Superior temporal gyrus (tissue), 1 donor: ENCODE measurements around the gene MSX2.
A peak's percentile ranks its signal among the peaks of the same experiment; 100 is the strongest.

Source experiments
- DNase-seq: peaks from one replicate; pipeline ENCODE4 v3.0.0-alpha.2; 2016; ENCODE audit errors: extremely low spot score

MSX2 gene

GRCh38 chr5:174724484-174725260 lies at the start of gene MSX2:
TSS of gene MSX2 (plus strand) at chr5:174724582. CDS start at chr5:174724660, 78 bp downstream.
- peak; percentile 38 for DNase-seq

GRCh38 chr5:174675110-174675509 lies 49.3 kb upstream of the MSX2 start:
- DNase-seq, result no peak

- DNase-seq, result no peak
Observed at GRCh38 chr5:174675916-174676315, 48.5 kb upstream of the MSX2 start.

- DNase-seq, result no peak
Observed at GRCh38 chr5:174678107-174678506, 46.3 kb upstream of the MSX2 start.

GRCh38 chr5:174680901-174681565 lies 43.3 kb upstream of the MSX2 start:
- DNase-seq, result no peak

- DNase-seq, result no peak
Observed at GRCh38 chr5:174687503-174687902, 36.9 kb upstream of the MSX2 start.

- DNase-seq, result no peak
Observed at GRCh38 chr5:174688441-174689354, 35.7 kb upstream of the MSX2 start.

- no peak for DNase-seq
Observed at GRCh38 chr5:174690271-174690670, 34.1 kb upstream of the MSX2 start.

- DNase-seq, result no peak
Observed at GRCh38 chr5:174692381-174692780, 32.0 kb upstream of the MSX2 start.

GRCh38 chr5:174692982-174693422 lies 31.4 kb upstream of the MSX2 start:
- no peak for DNase-seq

GRCh38 chr5:174693697-174694385 lies 30.5 kb upstream of the MSX2 start:
- no peak for DNase-seq

GRCh38 chr5:174694611-174695010 lies 29.8 kb upstream of the MSX2 start:
- DNase-seq, result no peak

- DNase-seq, result no peak
Observed at GRCh38 chr5:174698156-174698555, 26.2 kb upstream of the MSX2 start.

GRCh38 chr5:174699131-174699530 lies 25.3 kb upstream of the MSX2 start:
- DNase-seq, result no peak

- no peak for DNase-seq
Observed at GRCh38 chr5:174706997-174707572, 17.3 kb upstream of the MSX2 start.

- DNase-seq, result no peak
Observed at GRCh38 chr5:174707671-174708070, 16.7 kb upstream of the MSX2 start.

- no peak for DNase-seq
Observed at GRCh38 chr5:174708476-174709207, 15.7 kb upstream of the MSX2 start.

- no peak for DNase-seq
Observed at GRCh38 chr5:174714751-174715150, 9.6 kb upstream of the MSX2 start.

GRCh38 chr5:174715804-174716203 lies 8.6 kb upstream of the MSX2 start:
- no peak for DNase-seq

- DNase-seq, result no peak
Observed at GRCh38 chr5:174717826-174718455, 6.4 kb upstream of the MSX2 start.
